ENCODE measurements around the gene DUSP6. TPM values are rescaled to one million over a fixed set of nuclear protein-coding genes. Genes with fewer than 3 reads are reported as not detected.

Gene DUSP6
- total and polyA plus RNA-seq, 7 donors: 27.0 to 39.7 (median 33.2) TPM

GRCh38 chr12:89364058-89364457 lies 11.8 kb upstream of the DUSP6 start:
- Histone ChIP-seq H3K4me1 (peaks cover 0 to 6% (median 0%) of the 10 kb centered on the region in 4 donors), H3K27me3 (no peaks in the 10 kb centered on the region), H3K36me3 (peaks cover 0 to under 1% (median 0%) of the 10 kb centered on the region in 4 donors), H3K4me3 (no peak overlapping the region), H3K27ac (no peak overlapping the region), H3K9me3 (no peaks in the 10 kb centered on the region)
- no peak for DNase-seq
- TF ChIP-seq POLR2A (IDR thresholded peaks at IDR 0.05) (no peak), CTCF (IDR thresholded peaks at IDR 0.05) (no peak), POLR2AphosphoS5 (IDR thresholded peaks at IDR 0.05) (no peak), EP300 (IDR thresholded peaks at IDR 0.05) (no peak)
- 89 to 92% methylated on average over 2 of the region's 2 CpGs for whole genome bisulfite sequencing, 2 donors
- intact Hi-C loops (cut with DNase I): no loop called here

GRCh38 chr12:89363582-89363981 lies 11.3 kb upstream of the DUSP6 start:
- H3K4me3 ChIP-seq: no peak overlapping the region
- H3K27me3 ChIP-seq: no peaks in the 10 kb centered on the region
- TF ChIP-seq CTCF (IDR thresholded peaks at IDR 0.05) (no peak), POLR2AphosphoS5 (IDR thresholded peaks at IDR 0.05) (no peak), EP300 (IDR thresholded peaks at IDR 0.05) (no peak), POLR2A (IDR thresholded peaks at IDR 0.05) (no peak)
- intact Hi-C loops (cut with DNase I): no loop called here
- DNase-seq: no peak
- H3K9me3 ChIP-seq: no peaks in the 10 kb centered on the region
- H3K36me3 ChIP-seq: peaks cover 0 to 5% (median 0%) of the 10 kb centered on the region in 4 donors
- H3K27ac ChIP-seq: no peak overlapping the region
- H3K4me1 ChIP-seq: peaks cover 0 to 3% (median 0%) of the 10 kb centered on the region in 4 donors

- TF ChIP-seq EP300 (IDR thresholded peaks at IDR 0.05): no peak
- TF ChIP-seq POLR2A (IDR thresholded peaks at IDR 0.05): no peak
- no peak for TF ChIP-seq CTCF (IDR thresholded peaks at IDR 0.05)
- TF ChIP-seq POLR2AphosphoS5 (IDR thresholded peaks at IDR 0.05): no peak
- intact Hi-C loops (cut with DNase I): no loop called here
These were observed 10.8 kb upstream of the DUSP6 start for GRCh38 chr12:89363084-89363483.

GRCh38 chr12:89359615-89360014 lies 7.3 kb upstream of the DUSP6 start:
- 92 to 98% methylated on average over 3 of the region's 3 CpGs for WGBS, 2 donors
- Histone ChIP-seq H3K27me3 (no peaks in the 10 kb centered on the region), H3K9me3 (no peaks in the 10 kb centered on the region), H3K4me1 (peaks cover 0 to 13% (median 4%) of the 10 kb centered on the region in 4 donors), H3K27ac (no peak overlapping the region), H3K36me3 (peaks cover 0 to 6% (median 0%) of the 10 kb centered on the region in 4 donors), H3K4me3 (no peak overlapping the region)
- intact Hi-C loops (cut with DNase I): loop anchor here (10.0 kb wide), 1 partner anchor 1215 kb away; the partner anchor contains the start of genes CEP290 and TMTC3
- TF ChIP-seq POLR2AphosphoS5 (IDR thresholded peaks at IDR 0.05): no peak
- no peak for TF ChIP-seq CTCF (IDR thresholded peaks at IDR 0.05)
- TF ChIP-seq EP300 (IDR thresholded peaks at IDR 0.05): no peak
- no peak for TF ChIP-seq POLR2A (IDR thresholded peaks at IDR 0.05)
- no peak for DNase-seq

More at GRCh38 chr12:89363084-89363483, 10.8 kb upstream of the DUSP6 start:
- Histone ChIP-seq H3K4me1 (peaks cover 0 to 3% (median 0%) of the 10 kb centered on the region in 4 donors), H3K4me3 (no peak overlapping the region), H3K27me3 (no peaks in the 10 kb centered on the region), H3K36me3 (peaks cover 0 to 6% (median 0%) of the 10 kb centered on the region in 4 donors), H3K9me3 (no peaks in the 10 kb centered on the region), H3K27ac (no peak overlapping the region)
- WGBS, 2 donors: 86 to 92% methylated on average over 4 of the region's 4 CpGs
- DNase-seq: no peak

GRCh38 chr12:89358805-89359204 lies 6.5 kb upstream of the DUSP6 start:
- Histone ChIP-seq H3K9me3 (no peaks in the 10 kb centered on the region), H3K4me1 (peaks cover 0 to 15% (median 6%) of the 10 kb centered on the region in 4 donors), H3K36me3 (peaks cover 0 to 6% (median 0%) of the 10 kb centered on the region in 4 donors), H3K4me3 (no peak overlapping the region), H3K27me3 (no peaks in the 10 kb centered on the region), H3K27ac (no peak overlapping the region)
- intact Hi-C loops (cut with DNase I): loop anchor here (10.0 kb wide), 1 partner anchor 1214 kb away; the partner anchor contains the start of genes CEP290 and TMTC3
- TF ChIP-seq CTCF (IDR thresholded peaks at IDR 0.05) (no peak), POLR2AphosphoS5 (IDR thresholded peaks at IDR 0.05) (no peak), POLR2A (IDR thresholded peaks at IDR 0.05) (no peak)
- no peak for DNase-seq
